Keratinocyte (primary cell): Measurements from ENCODE around the gene DNAH17. TPM values are rescaled to one million over a fixed set of nuclear protein-coding genes. Genes with fewer than 3 reads are reported as not detected.

Experiments
- DNase-seq: peaks from one replicate; pipeline ENCODE4 v3.0.0-alpha.2; 2011; ENCODE audit warnings: low read depth, missing footprints, low spot score
- FAIRE-seq: peaks from 2 replicates; lab custom pipeline; 2011; peaks lifted over from hg19 to GRCh38; lab: Jason Lieb, UNC
- H2AFZ ChIP-seq: 2 replicates; pipeline ENCODE4 v1.6.0; 2012; ENCODE audit warnings: low read length, control low read depth, inconsistent platforms; ENCODE audit not compliant: control insufficient read depth
- H3K27ac ChIP-seq: 2 replicates; pipeline ENCODE4 v1.5.1; 2011; ENCODE audit warnings: low read length; ENCODE audit not compliant: control insufficient read depth, insufficient read depth
- H3K27me3 ChIP-seq: 3 replicates; pipeline ENCODE4 v1.6.0; 2011; ENCODE audit warnings: low read length; ENCODE audit not compliant: control insufficient read depth, insufficient read depth; ENCODE audit errors: extremely low read depth
- H3K36me3 ChIP-seq, 2 experiments: 2 replicates in 1 of 2; 3 replicates in 1 of 2; pipeline ENCODE4 v1.5.1; 2011; ENCODE audit warnings: low read length in 2 of 2, mild to moderate bottlenecking in 1 of 2; ENCODE audit not compliant: control insufficient read depth in 2 of 2, insufficient read depth in 2 of 2; ENCODE audit errors: extremely low read depth in 1 of 2
- H3K4me1 ChIP-seq: 3 replicates; pipeline ENCODE4 v1.5.1; 2011; ENCODE audit warnings: low read length; ENCODE audit not compliant: control insufficient read depth, insufficient read depth; ENCODE audit errors: extremely low read depth
- H3K4me2 ChIP-seq: 3 replicates; pipeline ENCODE4 v1.6.0; 2011; ENCODE audit warnings: low read depth, low read length; ENCODE audit not compliant: control insufficient read depth, insufficient read depth; ENCODE audit errors: extremely low read depth
- H3K4me3 ChIP-seq, 3 experiments: fragments of 200-600 bp in 1 of 3; sonication (generic) in 1 of 3; 2 replicates in 2 of 3; 3 replicates in 1 of 3; pipeline ENCODE4 v1.5.1; 2011 to 2016; ENCODE audit warnings: low read length in 3 of 3, mild to moderate bottlenecking in 3 of 3, control low read depth in 2 of 3, inconsistent platforms in 1 of 3, low read depth in 1 of 3, mixed read lengths in 1 of 3, mixed run types in 1 of 3, moderate library complexity in 1 of 3; ENCODE audit not compliant: control insufficient read depth in 2 of 3, insufficient read depth in 2 of 3; ENCODE audit errors: extremely low read depth in 1 of 3
- H3K79me2 ChIP-seq: 2 replicates; pipeline ENCODE4 v1.6.0; 2012; ENCODE audit warnings: low read length; ENCODE audit not compliant: control insufficient read depth, insufficient read depth
- H3K9ac ChIP-seq: 3 replicates; pipeline ENCODE4 v1.6.0; 2011; ENCODE audit warnings: low read length; ENCODE audit not compliant: control insufficient read depth, insufficient read depth; ENCODE audit errors: extremely low read depth
- H3K9me1 ChIP-seq: 3 replicates; pipeline ENCODE4 v1.6.0; 2011; ENCODE audit warnings: low read length; ENCODE audit not compliant: control insufficient read depth, insufficient read depth; ENCODE audit errors: extremely low read depth
- H3K9me3 ChIP-seq: 2 replicates; pipeline ENCODE4 v1.5.1; 2012; ENCODE audit warnings: low read depth, low read length; ENCODE audit not compliant: control insufficient read depth
- H4K20me1 ChIP-seq: 3 replicates; pipeline ENCODE4 v1.6.0; 2011; ENCODE audit warnings: low read length; ENCODE audit not compliant: control insufficient read depth, insufficient read depth; ENCODE audit errors: extremely low read depth
- CTCF ChIP-seq, 3 experiments: IDR thresholded peaks in 1 of 3; conservative IDR thresholded peaks in 1 of 3; optimal IDR thresholded peaks in 1 of 3; 2 replicates in 2 of 3; 3 replicates in 1 of 3; pipeline versions ENCODE3 to v1.5.1; 2011; ENCODE audit warnings: low read length in 3 of 3, mild to moderate bottlenecking in 3 of 3, moderate library complexity in 2 of 3, control low read depth in 1 of 3, inconsistent platforms in 1 of 3; ENCODE audit not compliant: insufficient read depth in 2 of 3; ENCODE audit errors: extremely low read depth in 1 of 3
- EZH2 ChIP-seq: IDR thresholded peaks from one replicate; pipeline ENCODE4 v1.6.1; 2012; ENCODE audit warnings: inconsistent platforms, mild to moderate bottlenecking, low read length, moderate library complexity
- dilution Hi-C: fragments of 300-500 bp; cut with MboI; formaldehyde crosslinking; loops from one replicate; pipeline ENCODE4 v1.7.0; 2020; ENCODE audit warnings: low sequenced_read_pairs; ENCODE audit not compliant: extremely low pct_ligation_motif_present
- polyA plus RNA-seq, 5 experiments: library from polyadenylated mRNA; depleted of rRNA in 3 of 5; stranded (reverse) in 3 of 5; stranded (forward) in 1 of 5; unstranded in 1 of 5; fragments of >200 nt; gene quantifications; 1 replicate in 1 of 5; 2 replicates in 3 of 5; 3 replicates in 1 of 5; pipeline versions ENCODE4 v1.2.1 to v1.2.3, GENCODE V29; 2011 to 2012; ENCODE audit warnings: missing spikeins in 2 of 5, low read depth in 1 of 5, low replicate concordance in 1 of 5

DNAH17 gene
- polyA plus RNA-seq, 1 donor (not counting 4 experiments of a cell fraction or from before 2014, with no cell fraction given): 0.16 TPM

GRCh38 chr17:78529871-78530670 is 47.1 kb downstream of the DNAH17 start:
- no peaks in the 10 kb centered on the region for H4K20me1 ChIP-seq
- no peak overlapping the region for H2AFZ ChIP-seq
- no peak for FAIRE-seq
- no peaks in the 10 kb centered on the region for H3K79me2 ChIP-seq
- H3K4me1 ChIP-seq: peaks cover 20% of the 10 kb centered on the region
- no peaks in the 10 kb centered on the region for H3K9me1 ChIP-seq
- H3K36me3 ChIP-seq: no peaks in the 10 kb centered on the region
- no peaks in the 10 kb centered on the region for H3K9me3 ChIP-seq
- TF ChIP-seq CTCF (optimal IDR thresholded peaks at IDR 0.05 in 1 of 3, IDR thresholded peaks at IDR 0.05 in 1 of 3, conservative IDR thresholded peaks at IDR 0.05 in 1 of 3; ENCODE audit: extremely low read depth in 1 of 3, insufficient read depth in 2 of 3, low read length in 3 of 3) (no peak), EZH2 (no peak)
- H3K4me2 ChIP-seq: no peak overlapping the region
- no peak overlapping the region for H3K4me3 ChIP-seq
- H3K9ac ChIP-seq: no peak overlapping the region
- H3K27me3 ChIP-seq: no peaks in the 10 kb centered on the region
- dilution Hi-C loops: no loop called here
- no peak overlapping the region for H3K27ac ChIP-seq
- no peak for DNase-seq

- Histone ChIP-seq H3K9me1 (no peaks in the 10 kb centered on the region), H3K9ac (no peak overlapping the region), H3K4me1 (peaks cover 13% of the 10 kb centered on the region), H3K79me2 (no peaks in the 10 kb centered on the region), H2AFZ (no peak overlapping the region), H3K4me2 (no peak overlapping the region), H3K36me3 (no peaks in the 10 kb centered on the region), H3K27me3 (no peaks in the 10 kb centered on the region), H3K4me3 (no peak overlapping the region), H3K9me3 (no peaks in the 10 kb centered on the region), H4K20me1 (no peaks in the 10 kb centered on the region), H3K27ac (no peak overlapping the region)
- dilution Hi-C loops: no loop called here
- no peak for TF ChIP-seq EZH2
- TF ChIP-seq CTCF (optimal IDR thresholded peaks at IDR 0.05 in 1 of 3, IDR thresholded peaks at IDR 0.05 in 1 of 3, conservative IDR thresholded peaks at IDR 0.05 in 1 of 3; ENCODE audit: extremely low read depth in 1 of 3, insufficient read depth in 2 of 3, low read length in 3 of 3): no peak
- FAIRE-seq (no peak), DNase-seq (no peak)
Observed at GRCh38 chr17:78529251-78529650, 47.9 kb downstream of the DNAH17 start.
